ENCODE measurements around the gene RASSF6.
A peak's percentile ranks its signal among the peaks of the same experiment; 100 is the strongest.
"Not testable (repeated sequence)": the region's sequence is repeated elsewhere in the genome, so short reads cannot be mapped to it uniquely, and the experiment has no call there.

Gene RASSF6

GRCh38 chr4:73612032-73612431, 8.2 kb downstream of the RASSF6 start:
- no peak for DNase-seq

DNA sequence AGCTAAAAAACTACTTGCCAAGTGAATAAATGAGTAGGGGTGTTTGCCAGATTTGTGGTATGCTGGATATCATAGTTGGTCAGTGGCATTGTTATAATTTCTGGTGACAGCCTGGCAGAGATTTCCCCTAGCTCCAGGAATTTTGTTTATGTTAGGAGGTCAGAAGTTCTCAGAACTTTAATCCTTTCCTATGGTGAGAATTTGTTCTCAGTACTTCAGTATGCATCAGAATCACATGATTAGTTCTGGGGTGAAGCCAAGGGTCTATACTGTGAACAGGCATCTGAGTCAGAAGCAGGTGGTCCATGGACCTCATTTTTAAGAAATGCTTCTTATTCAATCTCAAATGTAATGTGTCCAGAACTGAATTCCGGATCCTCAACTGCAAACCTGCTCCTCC, 10.5 kb downstream of the RASSF6 start:
- DNase-seq, result no peak

GRCh38 chr4:73608689-73609594, 11.3 kb downstream of the RASSF6 start:
- peak in 2 of 3 experiments; percentile 37 to 76 for DNase-seq

DNA sequence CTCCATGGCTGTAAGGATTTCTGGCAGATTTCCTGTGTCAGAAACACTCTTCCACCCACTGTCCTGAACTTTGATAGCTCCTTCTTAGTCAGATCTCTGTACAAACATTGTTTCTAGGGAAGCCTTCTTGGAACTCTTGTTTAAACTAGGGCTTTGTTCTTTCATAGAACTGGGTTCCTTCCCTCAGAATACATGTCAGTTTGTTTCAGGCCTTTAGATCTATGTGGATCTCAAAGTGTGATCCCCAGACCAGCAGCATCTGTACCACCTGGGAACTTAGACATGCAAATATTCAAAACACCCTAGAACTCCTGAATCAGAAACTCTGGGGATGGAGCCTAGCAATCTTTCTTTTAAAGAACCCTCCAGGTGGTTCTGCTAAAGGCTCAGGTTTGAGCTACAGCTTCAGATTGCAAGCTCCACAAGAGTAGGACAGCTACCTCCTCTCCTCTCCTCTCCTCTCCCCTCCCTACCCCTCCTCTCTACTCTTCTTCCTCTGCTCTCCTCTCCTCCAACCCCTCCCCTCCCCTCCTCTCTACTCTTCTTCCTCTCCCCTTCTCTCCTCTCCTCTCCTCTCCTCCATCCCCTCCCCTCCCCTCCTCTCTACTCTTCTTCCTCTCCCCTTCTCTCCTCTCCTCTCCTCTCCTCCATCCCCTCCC, 12.7 kb downstream of the RASSF6 start:
- no peak for DNase-seq

DNA sequence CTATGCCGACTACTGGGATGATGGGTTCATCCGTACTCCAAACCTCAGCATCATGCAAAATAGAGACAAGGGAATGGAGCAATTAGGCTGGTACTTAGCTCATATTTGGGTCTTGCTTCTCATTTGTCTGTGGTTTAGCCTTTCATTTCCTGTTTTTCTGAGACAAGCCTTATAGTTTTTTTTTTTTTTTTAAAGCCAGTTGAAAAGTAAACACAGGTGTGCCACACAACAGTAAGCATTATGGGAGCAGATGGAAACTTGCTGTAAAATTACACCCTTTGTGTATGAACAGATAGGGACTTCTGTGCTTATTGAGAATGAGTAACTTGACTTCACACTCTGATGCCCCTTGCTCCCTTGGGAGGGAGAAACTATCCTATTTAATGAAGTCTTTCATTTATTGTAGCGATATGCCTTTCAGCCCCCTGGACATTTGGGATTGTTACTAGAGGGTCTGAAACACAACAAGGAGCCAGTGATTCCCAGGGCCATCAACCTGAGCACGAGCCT, 13.7 kb downstream of the RASSF6 start:
- peak; percentile 83 to 94 (median 88) for DNase-seq

DNA sequence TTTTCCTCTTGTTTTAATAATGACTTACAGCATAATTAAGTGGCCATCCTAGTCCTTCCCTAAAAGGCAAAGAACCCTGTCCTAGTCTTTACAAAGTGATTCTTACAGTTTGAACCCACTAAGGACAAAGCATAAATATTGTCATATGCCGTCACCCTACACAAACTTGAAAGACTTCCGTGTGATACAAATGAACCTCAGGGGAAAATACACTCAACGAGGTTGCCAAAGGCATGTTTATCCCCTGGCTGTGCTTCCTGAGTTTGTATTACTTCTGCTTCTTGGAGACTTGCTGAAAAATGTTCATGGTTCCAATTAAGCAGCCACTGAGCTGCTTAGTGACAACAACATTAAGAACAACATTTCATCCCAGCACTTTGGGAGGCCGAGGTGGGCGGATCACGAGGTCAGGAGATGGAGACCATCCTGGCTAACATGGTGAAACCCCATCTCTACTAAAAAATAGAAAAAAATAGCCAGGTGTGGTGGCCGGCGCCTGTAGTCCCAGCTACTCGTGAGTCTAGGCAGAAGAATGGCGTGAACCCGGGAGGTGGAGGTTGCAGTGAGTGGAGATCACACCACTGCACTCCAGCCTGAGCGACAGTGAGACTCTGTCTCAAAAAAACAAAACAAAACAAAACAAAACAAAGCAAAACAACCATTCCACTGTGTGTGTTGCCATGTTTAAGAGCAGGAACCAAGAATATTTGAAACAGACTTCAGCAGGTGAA, 16.2 kb downstream of the RASSF6 start:
- DNase-seq, result no peak

DNA sequence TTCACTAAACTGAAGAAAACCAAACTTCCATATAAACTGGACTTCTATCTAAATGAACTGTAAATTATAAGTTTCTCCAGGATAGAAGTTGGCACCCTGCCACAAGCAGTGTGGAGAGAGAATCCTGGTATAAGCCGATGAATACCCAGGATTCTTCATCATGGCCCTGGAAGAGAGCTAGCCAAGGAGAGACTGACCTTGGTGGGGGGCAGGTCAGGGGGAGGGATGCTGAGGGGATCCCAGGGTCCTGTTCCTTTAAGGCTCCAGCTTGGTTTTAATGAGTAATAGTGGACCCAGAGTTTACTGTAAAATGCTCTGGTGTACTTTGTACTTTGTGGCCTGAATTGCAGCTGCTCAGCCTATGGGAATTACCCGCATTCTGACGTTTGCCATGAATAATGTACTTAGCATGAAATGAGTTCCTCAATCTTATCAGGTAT, 16.9 kb downstream of the RASSF6 start:
- no peak for DNase-seq

GRCh38 chr4:73600954-73601353, 19.3 kb downstream of the RASSF6 start:
- DNase-seq, result no peak

GRCh38 chr4:73599182-73599581, 21.1 kb downstream of the RASSF6 start:
- no peak for DNase-seq

DNA sequence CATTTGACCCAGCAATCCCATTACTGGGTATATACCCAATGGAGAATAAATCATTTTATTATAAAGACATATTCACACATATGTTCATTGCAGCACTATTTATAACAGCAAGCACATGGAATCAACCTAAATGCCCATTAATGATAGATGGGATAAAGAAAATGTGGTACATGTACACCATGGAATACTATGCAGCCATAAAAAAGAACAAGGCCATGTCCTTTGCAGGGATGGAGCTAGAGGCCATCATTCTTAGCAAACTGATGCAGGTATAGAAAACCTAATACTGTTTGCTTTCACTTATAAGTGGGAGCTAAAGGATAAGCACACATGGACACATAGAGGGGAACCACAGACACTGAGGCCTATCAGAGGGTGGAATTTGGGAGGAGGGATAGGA, 22.6 kb downstream of the RASSF6 start:
- DNase-seq, result no peak

DNA sequence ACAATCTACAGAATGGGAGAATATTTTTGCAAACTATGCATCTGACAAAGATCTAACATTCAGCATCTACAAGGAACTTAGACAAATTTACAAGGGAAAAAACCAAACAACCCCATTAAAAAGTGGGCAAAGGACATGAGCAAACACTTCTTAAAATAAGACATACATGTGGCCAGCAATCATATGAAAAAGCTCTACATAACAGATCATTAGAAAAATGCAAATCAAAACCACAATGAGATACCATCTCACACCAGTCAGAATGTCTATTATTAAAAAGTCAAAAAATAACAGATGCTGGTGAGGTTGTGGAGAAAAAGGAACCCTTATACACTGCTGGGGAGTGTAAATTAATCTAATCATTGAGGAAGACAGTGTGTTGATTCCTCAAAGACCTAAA, 23.1 kb downstream of the RASSF6 start:
- DNase-seq, result not testable (repeated sequence)

DNA sequence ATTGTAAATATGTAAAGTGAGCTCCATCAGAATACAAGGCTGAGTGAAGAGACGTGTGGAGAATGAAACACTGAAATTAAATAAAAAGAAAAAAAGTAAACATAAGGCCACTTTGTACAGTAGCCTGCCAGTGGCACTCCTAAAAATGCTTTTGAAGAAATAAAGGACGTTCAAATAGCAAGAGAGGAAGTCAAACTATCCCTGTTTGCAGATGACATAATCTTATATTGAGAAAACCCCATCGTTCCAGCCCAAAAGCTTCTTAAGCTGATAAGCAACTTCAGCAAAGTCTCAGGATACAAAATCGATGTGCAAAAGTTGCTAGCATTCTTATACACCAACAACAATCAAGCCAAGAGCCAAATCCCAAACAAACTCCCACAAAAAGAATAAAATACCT, 24.2 kb downstream of the RASSF6 start:
- no peak for DNase-seq

DNA sequence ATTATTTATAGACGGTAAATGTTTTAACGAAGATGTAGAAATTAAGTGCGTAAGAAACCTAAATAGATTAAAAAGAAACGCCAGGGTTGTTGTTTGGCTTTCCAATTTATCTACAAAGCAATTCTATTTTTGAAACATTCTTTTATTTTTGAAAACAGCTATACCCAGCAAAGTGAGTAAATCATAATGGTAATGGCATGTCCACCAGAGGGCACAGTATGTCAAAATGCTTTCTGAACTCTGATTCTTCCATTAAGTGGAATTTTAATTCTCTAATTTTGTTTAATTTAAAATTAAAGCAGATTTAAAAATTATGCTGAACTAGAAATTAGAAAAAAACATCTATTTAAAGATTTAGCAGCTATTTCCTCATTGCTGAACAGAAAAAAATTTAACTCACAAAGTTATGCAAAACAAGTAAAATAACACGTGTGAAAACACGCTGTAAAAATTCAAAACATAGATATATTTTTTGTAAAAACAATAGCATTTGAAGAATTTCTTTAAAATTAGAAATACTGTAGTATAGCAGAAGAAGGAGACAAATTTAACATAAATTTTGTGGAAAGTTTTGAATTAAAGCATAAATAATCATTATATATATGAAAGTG, 26.5 kb downstream of the RASSF6 start:
- peak in 2 of 3 experiments; percentile 32 to 41 for DNase-seq

- DNase-seq, result peak; percentile 59 to 93 (median 71)
Measured at GRCh38 chr4:73589887-73590801, 30.1 kb downstream of the RASSF6 start.

DNA sequence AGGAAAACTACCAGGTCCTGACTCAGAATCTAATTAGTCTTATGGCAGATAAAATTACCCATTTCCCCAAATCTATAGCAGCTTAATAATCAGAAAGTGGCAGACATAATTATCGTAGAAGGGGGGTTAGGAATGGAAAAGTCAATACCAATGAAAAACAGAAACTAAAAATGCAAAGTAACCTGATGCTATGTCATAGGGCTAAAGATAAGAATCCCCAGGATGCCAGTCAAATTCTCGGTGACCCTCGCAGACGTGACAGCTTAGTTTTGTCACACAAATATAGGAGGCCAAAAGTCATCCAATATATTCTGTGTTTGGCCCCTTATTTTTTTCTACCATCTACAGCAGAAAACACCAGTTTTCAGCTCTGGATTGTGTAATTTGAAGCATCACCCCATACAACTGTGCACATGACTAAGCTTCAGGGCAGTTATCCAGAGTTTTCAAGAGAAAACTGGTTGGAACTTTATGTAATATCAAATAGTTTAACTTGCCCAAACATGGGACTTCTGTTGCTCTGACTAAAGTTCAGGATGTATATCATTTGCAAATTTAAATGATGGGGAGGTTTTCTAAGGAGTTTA, 30.9 kb downstream of the RASSF6 start:
- DNase-seq, result peak in 1 of 3 experiments; percentile 65

- no peak for DNase-seq
Measured at GRCh38 chr4:73588613-73589012, 31.6 kb downstream of the RASSF6 start.

GRCh38 chr4:73586666-73587065, 33.6 kb downstream of the RASSF6 start:
- no peak for DNase-seq

DNA sequence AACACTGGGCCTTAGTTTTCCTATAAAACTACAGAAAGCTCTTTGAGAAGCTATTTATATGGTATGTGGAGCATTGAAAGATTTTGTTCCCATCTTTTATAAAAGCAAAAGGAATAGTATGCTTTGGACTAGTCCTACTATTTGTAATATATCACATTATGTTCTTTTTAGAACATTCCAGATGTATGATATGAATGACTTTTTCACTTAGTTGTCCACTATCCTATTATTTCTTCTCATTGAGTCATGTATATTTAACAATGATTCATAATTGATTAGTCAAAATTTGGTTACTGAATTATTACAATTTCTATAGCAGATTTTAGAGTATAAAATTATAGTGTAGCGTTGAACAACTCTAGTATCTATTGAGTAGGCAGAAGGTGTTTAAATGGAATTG, 34.2 kb downstream of the RASSF6 start:
- DNase-seq, result no peak

DNA sequence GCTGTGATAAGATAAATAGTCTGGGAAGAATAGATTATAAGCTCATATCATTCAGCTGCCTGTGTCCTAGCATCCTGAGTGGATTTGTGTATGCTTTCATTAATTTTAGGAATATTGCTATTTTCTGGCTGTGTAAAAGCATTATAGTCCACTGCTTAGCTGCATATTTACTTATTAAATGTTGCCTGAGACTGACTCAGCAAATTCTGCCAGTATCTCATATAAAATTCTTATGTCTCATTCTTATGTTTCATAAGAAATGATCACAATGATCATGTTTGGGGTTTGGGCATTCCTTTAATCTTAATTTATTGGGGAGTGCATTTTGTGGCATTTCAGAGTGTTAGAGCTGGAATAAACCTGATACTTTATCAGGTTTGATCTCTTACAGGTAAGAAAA, 34.9 kb downstream of the RASSF6 start:
- DNase-seq, result no peak

DNA sequence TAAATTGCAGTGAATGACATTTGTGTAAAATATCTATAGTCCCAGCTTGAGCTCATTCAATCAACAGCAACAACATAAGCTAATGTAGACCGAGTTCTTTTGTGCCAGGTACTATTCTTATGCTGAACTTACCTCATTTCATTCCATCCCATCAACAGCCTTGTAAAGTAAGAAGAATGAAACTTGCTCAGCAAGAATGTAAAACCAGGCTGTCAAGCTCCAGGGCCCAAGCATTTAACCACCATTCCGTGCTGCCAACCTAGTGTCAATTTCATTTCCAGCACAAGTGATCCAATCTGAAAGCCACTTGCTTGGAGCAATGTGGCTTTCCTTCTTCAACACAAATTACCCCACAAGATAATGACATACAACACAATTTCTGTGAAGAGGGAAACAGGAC, 36.6 kb downstream of the RASSF6 start:
- DNase-seq, result no peak

DNA sequence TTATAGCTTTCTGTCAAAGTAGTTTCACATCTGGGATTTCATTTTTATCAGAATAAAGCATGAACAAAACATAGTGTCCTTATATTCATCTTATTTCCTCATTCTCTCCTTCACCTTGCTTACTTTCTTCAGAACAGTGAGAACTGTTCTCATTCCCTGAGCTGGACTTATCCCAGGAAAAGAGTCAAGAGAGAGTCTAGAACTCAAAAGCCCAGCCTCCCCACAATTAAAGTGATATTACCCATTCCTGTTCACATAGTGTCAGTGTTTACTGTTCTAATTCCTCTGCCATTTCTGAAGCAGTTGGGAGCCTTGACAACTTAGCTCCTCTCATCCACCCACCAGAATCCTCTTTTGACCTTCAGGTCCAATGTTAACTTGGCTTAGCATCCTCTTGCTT, 42.9 kb downstream of the RASSF6 start:
- no peak for DNase-seq

All from NCI-H1417 (cell line).